ENCODE data around the gene CNN1.

DNA sequence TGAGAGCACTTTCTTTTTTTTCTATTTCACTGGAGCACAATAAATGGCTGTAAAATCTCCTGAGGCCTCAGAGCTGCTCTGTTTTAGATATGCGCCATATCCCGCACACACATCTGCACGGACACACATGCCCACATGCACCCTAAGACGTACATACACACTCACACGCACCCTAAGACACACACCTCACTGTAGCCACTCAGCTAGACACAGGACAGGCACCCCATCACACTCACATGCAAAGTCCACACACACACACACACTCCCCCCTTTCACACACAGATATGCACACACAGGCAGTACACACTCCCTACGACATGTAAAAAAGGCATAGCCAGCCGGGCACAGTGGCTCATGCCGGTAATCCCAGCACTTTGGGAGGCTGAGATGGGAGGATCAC, 11.6 kb downstream of the CNN1 start:
- TF ChIP-seq CTCF (IDR thresholded peaks at IDR 0.05; ENCODE audit: low read length) (no peak), EZH2 (optimal IDR thresholded peaks at IDR 0.05; ENCODE audit: low read depth, low read length) (no peak)
